GM23338 (cell line): ENCODE data around the gene SLC23A3. TPM values are rescaled to one million over a fixed set of nuclear protein-coding genes. Genes with fewer than 3 reads are reported as not detected.

Source experiments
- ATAC-seq: fragments of 200-7000 bp; cut with Tn5 transposase; 3 replicates; pipeline ENCODE4 v1.9.1; 2020
- DNase-seq: peaks from one replicate; pipeline ENCODE4 v3.0.0-alpha.2; 2015; ENCODE audit warnings: low spot score
- H2AFZ ChIP-seq: fragments of 200-600 bp; sonication (generic); 2 replicates; pipeline ENCODE4 v1.8.0; 2016; ENCODE audit warnings: antibody characterized with exemption, mild to moderate bottlenecking, moderate library complexity
- H3F3A ChIP-seq: fragments of 200-600 bp; sonication (generic); replicated peaks from 2 replicates; pipeline ENCODE4 v1.8.0; 2017; ENCODE audit warnings: antibody characterized with exemption, mixed run types, low read depth
- H3K27ac ChIP-seq: fragments of 200-600 bp; sonication (generic); 2 replicates; pipeline ENCODE4 v1.6.1; 2016; ENCODE audit warnings: low read depth
- H3K27me3 ChIP-seq: fragments of 200-600 bp; sonication (generic); 2 replicates; pipeline ENCODE4 v1.8.0; 2016; ENCODE audit warnings: mild to moderate bottlenecking, mixed run types, moderate library complexity; ENCODE audit not compliant: insufficient read depth
- H3K36me3 ChIP-seq: fragments of 200-600 bp; sonication (generic); 2 replicates; pipeline ENCODE4 v1.8.0; 2016; ENCODE audit warnings: mild to moderate bottlenecking; ENCODE audit not compliant: insufficient read depth
- H3K4me1 ChIP-seq: fragments of 200-600 bp; sonication (generic); 2 replicates; pipeline ENCODE4 v1.8.0; 2016; ENCODE audit warnings: mild to moderate bottlenecking, moderate library complexity; ENCODE audit not compliant: insufficient read depth
- H3K4me2 ChIP-seq: fragments of 200-600 bp; sonication (generic); 2 replicates; pipeline ENCODE4 v1.7.1; 2017; ENCODE audit warnings: mixed run types
- H3K4me3 ChIP-seq: fragments of 200-600 bp; sonication (generic); 2 replicates; pipeline ENCODE4 v1.6.1; 2016; ENCODE audit warnings: mixed run types
- H3K79me2 ChIP-seq: fragments of 200-600 bp; sonication (generic); replicated peaks from 2 replicates; pipeline ENCODE4 v1.8.0; 2017; ENCODE audit warnings: mild to moderate bottlenecking; ENCODE audit not compliant: insufficient read depth
- H3K9me2 ChIP-seq: fragments of 200-600 bp; sonication (generic); 2 replicates; pipeline ENCODE4 v1.8.0; 2017; ENCODE audit not compliant: insufficient read depth
- H4K20me1 ChIP-seq: fragments of 200-600 bp; sonication (generic); replicated peaks from 2 replicates; pipeline ENCODE4 v1.8.0; 2017; ENCODE audit warnings: mild to moderate bottlenecking; ENCODE audit not compliant: insufficient read depth
- H3K27ac Mint-ChIP-seq: 2 replicates; pipeline ENCODE4 v1.8.0; 2020; ENCODE audit warnings: inconsistent platforms, mild to moderate bottlenecking, moderate library complexity, mixed read lengths
- H3K27me3 Mint-ChIP-seq: 3 replicates; pipeline ENCODE4 v1.8.0; 2022; ENCODE audit warnings: low read depth, mild to moderate bottlenecking, moderate library complexity, mixed read lengths, inconsistent platforms; ENCODE audit not compliant: insufficient read depth, poor library complexity
- H3K36me3 Mint-ChIP-seq: 3 replicates; pipeline ENCODE4 v1.8.0; 2021; ENCODE audit warnings: low read depth, mild to moderate bottlenecking, inconsistent platforms, moderate library complexity, mixed read lengths
- H3K4me1 Mint-ChIP-seq: 3 replicates; pipeline ENCODE4 v1.8.0; 2020; ENCODE audit warnings: mild to moderate bottlenecking, inconsistent platforms, mixed read lengths
- H3K4me3 Mint-ChIP-seq: 3 replicates; pipeline ENCODE4 v1.8.0; 2021; ENCODE audit warnings: moderate library complexity, mild to moderate bottlenecking, inconsistent platforms, mixed read lengths
- H3K9me3 Mint-ChIP-seq: 3 replicates; pipeline ENCODE4 v1.8.0; 2020; ENCODE audit warnings: moderate library complexity, mild to moderate bottlenecking, inconsistent platforms, mixed read lengths
- CTCF ChIP-seq, 2 experiments: fragments of 200-600 bp in 1 of 2; sonication (generic) in 1 of 2; conservative IDR thresholded peaks; 2 replicates each; pipeline versions ENCODE4 v1.5.1 to v1.6.1; 2016 to 2017; ENCODE audit warnings: antibody characterized with exemption in 2 of 2, low read depth in 2 of 2, mild to moderate bottlenecking in 2 of 2, moderate library complexity in 1 of 2
- ETS1 ChIP-seq: IDR thresholded peaks from 2 replicates; pipeline ENCODE4 v1.6.1; 2016; ENCODE audit warnings: antibody characterized with exemption
- EZH2 ChIP-seq: fragments of 200-600 bp; sonication (generic); IDR thresholded peaks from one replicate; pipeline ENCODE4 v1.8.0; 2017; ENCODE audit warnings: antibody characterized with exemption, mild to moderate bottlenecking, low read depth; ENCODE audit not compliant: unreplicated experiment
- EZH2phosphoT487 ChIP-seq: fragments of 200-600 bp; sonication (generic); IDR thresholded peaks from one replicate; pipeline ENCODE4 v1.8.1; 2018; ENCODE audit warnings: antibody characterized with exemption; ENCODE audit not compliant: unreplicated experiment
- POLR2AphosphoS5 ChIP-seq: IDR thresholded peaks from 2 replicates; pipeline ENCODE4 v1.6.1; 2016; ENCODE audit warnings: antibody characterized with exemption, low read depth
- REST ChIP-seq: IDR thresholded peaks from one replicate; pipeline ENCODE4 v1.6.1; 2018; ENCODE audit warnings: antibody characterized with exemption; ENCODE audit not compliant: unreplicated experiment
- STAT1 ChIP-seq: IDR thresholded peaks from one replicate; pipeline ENCODE4 v1.6.1; 2016; ENCODE audit warnings: antibody characterized with exemption; ENCODE audit not compliant: unreplicated experiment
- ZNF331 ChIP-seq: fragments of 250-450 bp; sonication (Bioruptor Pico); IDR thresholded peaks from 2 replicates; pipeline ENCODE4 v1.5.0; 2020; ENCODE audit warnings: low read depth, mild to moderate bottlenecking, moderate library complexity
- ZNF462 ChIP-seq: fragments of 250-450 bp; sonication (Bioruptor Pico); IDR thresholded peaks from 2 replicates; pipeline ENCODE4 v1.5.0; 2020; ENCODE audit warnings: mild to moderate bottlenecking, moderate library complexity
- polyA plus RNA-seq: library from polyadenylated mRNA; unstranded; fragments of >200 nt; fragmentation: Nextera tagmentation; extraction: Ambion mirVana; gene quantifications from 2 replicates; pipeline ENCODE4 v1.2.1, GENCODE V29; 2016
- total RNA-seq: library from RNA; depleted of rRNA; stranded (reverse); fragments of >200 nt; shearing (Covaris generic); gene quantifications from 2 replicates; pipeline ENCODE4 v1.2.3, GENCODE V29; 2014

SLC23A3 gene
- total and polyA plus RNA-seq, 2 experiments from 2014 or later = 0.10 to 0.73 TPM

- no peak for TF ChIP-seq ZNF462 (CRISPR knock-in tag)
- no peak for TF ChIP-seq REST
Observed at GRCh38 chr2:219131744-219132143, 38.1 kb downstream of the SLC23A3 start (continued).

GRCh38 chr2:219131327-219131726 lies 38.5 kb downstream of the SLC23A3 start:
- H3K4me1 Mint-ChIP-seq = peaks cover 3% of the 10 kb centered on the region; the same call in 2 of the 3 replicates
- no peaks in the 10 kb centered on the region for H3K9me3 Mint-ChIP-seq
- Histone ChIP-seq H3K36me3 (no peaks in the 10 kb centered on the region), H3K4me3 (no peak overlapping the region), H3K79me2 (no peaks in the 10 kb centered on the region), H3K4me1 (no peaks in the 10 kb centered on the region), H3K27ac (no peak overlapping the region), H4K20me1 (peaks cover 6% of the 10 kb centered on the region; the same call in 1 of the 2 replicates), H3F3A (no peaks in the 10 kb centered on the region), H2AFZ (no peak overlapping the region), H3K9me2 (no peaks in the 10 kb centered on the region), H3K4me2 (no peak overlapping the region), H3K27me3 (no peaks in the 10 kb centered on the region)
- no peaks in the 10 kb centered on the region for H3K36me3 Mint-ChIP-seq
- H3K27me3 Mint-ChIP-seq = no peaks in the 10 kb centered on the region
- no peak overlapping the region for H3K4me3 Mint-ChIP-seq
- no peak for DNase-seq
- H3K27ac Mint-ChIP-seq = no peak overlapping the region
- no peak for ATAC-seq
- no peak for TF ChIP-seq EZH2
- TF ChIP-seq ZNF331 (CRISPR knock-in tag) = no peak
- TF ChIP-seq POLR2AphosphoS5 = no peak
- no peak for TF ChIP-seq ETS1
- no peak for TF ChIP-seq CTCF (conservative IDR thresholded peaks at IDR 0.05; ENCODE audit: low read depth in 2 of 2)
- TF ChIP-seq EZH2phosphoT487 = no peak
- TF ChIP-seq STAT1 = no peak
